ENCODE measurements around the gene IMPACT.

Gene IMPACT

DNA sequence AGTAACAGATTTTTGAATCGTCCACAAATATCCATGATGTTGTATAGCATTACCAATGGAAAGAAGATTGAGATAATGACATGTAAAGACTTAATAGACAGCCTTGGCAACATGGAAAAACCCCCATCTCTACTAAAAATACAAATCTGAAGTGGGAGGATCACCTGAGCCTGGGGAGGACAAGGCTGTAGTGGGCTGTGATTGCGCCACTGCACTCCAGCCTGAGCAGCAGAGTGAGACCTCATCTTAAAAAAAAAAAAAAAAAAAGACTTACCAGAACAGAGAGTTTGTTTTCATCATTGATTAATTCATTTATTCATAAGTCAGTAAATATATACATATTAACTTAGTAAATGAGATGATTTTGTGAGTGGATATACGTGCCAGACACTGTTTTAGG, 21.9 kb upstream of the IMPACT start:
- H3K4me3 Mint-ChIP-seq = no peak overlapping the region
- no peaks in the 10 kb centered on the region for H3K9me3 Mint-ChIP-seq (ENCODE audit: low read depth)
- peaks cover 38% of the 10 kb centered on the region for H3K27me3 Mint-ChIP-seq
- peaks cover 4% of the 10 kb centered on the region for H3K36me3 Mint-ChIP-seq
- peaks cover 3% of the 10 kb centered on the region for H3K4me1 Mint-ChIP-seq (ENCODE audit: low read depth)
- H3K27ac Mint-ChIP-seq = no peak overlapping the region

DNA sequence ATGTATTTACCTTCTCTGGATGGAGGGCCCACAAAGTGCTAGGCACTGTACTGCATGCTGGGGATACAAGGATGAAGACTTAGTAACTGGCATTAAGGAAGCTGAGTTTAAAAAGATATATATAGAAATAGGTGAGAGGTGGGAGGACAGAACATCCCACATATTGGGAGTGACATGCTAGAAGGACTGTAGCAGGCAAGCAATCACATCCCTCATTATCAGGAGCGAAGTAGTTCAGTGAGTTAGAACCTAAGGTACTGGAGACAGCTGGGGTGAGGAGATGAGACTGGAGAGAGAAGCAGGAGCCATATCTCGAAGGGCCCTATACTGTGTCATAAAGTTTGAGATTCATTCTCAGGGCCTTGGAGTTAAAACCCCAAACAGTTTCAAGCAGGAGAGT, 18.0 kb upstream of the IMPACT start:
- Mint-ChIP-seq H3K4me3 (no peak overlapping the region), H3K9me3 (ENCODE audit: low read depth) (peaks cover 6% of the 10 kb centered on the region), H3K36me3 (peaks cover 9% of the 10 kb centered on the region), H3K27ac (no peak overlapping the region), H3K4me1 (ENCODE audit: low read depth) (peaks cover 9% of the 10 kb centered on the region), H3K27me3 (peaks cover 41% of the 10 kb centered on the region)

DNA sequence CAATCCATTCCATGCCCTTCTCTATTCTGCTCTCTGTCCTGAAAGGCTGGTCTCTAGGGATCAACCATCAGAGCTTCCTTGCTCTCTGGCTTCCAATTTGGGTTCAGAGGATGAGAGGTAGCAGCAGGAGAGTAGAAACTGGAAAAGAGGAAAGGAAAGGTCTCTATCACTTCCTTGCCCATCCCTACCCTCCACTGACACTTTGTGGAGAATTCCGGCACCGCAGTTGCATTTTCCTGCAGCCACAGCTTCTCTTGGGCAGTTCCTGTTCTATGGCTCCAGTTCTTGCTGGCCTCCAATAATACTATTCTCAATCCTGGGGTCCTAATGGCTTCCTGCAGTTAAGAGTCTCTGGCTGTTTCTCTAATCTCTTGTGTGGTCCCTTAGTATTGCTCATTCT, 13.3 kb upstream of the IMPACT start:
- H3K4me3 Mint-ChIP-seq = no peak overlapping the region
- peaks cover 11% of the 10 kb centered on the region for H3K4me1 Mint-ChIP-seq (ENCODE audit: low read depth)
- H3K36me3 Mint-ChIP-seq = peaks cover 8% of the 10 kb centered on the region
- peaks cover 21% of the 10 kb centered on the region for H3K27me3 Mint-ChIP-seq
- H3K27ac Mint-ChIP-seq = no peak overlapping the region
- H3K9me3 Mint-ChIP-seq (ENCODE audit: low read depth) = peaks cover 6% of the 10 kb centered on the region

DNA sequence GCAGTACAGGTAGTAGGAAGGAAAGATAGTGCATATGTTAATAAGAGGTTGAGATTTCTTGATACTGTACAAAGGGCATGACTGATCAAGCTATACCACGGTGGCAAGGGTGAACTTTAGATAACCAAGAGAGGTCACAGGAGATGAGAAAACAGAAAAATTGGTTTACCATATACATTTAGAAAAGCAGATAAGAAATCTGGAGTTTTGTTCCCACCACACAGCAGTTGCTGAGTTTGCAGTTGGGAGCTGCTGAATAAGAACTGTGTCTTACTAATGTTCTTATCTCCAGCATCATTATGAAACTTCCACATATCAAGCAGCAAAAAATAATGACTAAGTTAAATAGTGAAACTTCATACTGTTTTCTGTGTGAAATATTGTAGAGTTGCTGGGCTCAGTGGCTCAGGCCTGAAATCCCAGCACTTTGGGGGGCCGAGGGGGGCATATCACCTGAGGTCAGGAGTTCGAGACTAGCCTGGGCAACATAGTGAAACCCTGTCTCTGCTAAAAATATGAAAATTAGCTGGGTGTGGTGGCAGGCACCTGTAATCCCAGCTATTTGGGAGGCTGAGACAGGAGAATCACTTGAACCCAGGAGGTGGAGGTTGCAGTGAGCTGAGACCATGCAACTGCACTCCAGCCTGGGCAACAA, 12.0 kb upstream of the IMPACT start:
- Mint-ChIP-seq H3K27me3 (peaks cover 22% of the 10 kb centered on the region), H3K4me1 (ENCODE audit: low read depth) (peaks cover 11% of the 10 kb centered on the region), H3K27ac (no peak overlapping the region), H3K9me3 (ENCODE audit: low read depth) (peaks cover 6% of the 10 kb centered on the region), H3K4me3 (no peak overlapping the region), H3K36me3 (peaks cover 8% of the 10 kb centered on the region)

DNA sequence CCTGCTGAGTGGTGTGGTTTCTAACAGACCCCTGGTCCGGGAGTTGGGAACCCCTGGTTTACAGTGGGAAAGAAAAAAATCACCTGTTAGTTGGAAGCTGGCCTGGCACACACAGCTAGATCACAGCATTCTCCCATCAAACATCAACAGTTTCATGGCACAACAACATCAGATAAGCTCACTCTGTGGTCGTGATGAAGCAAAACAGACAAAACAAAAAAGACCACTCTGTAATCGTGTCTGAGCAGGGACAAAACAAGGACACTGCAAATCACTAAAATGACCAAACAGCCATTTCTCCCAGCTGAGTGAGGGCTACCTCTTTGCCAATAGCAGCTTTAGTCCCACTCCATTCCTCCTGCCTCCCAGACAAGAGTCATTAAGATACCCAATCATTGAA, 9.0 kb upstream of the IMPACT start:
- H3K4me3 Mint-ChIP-seq = no peak overlapping the region
- H3K9me3 Mint-ChIP-seq (ENCODE audit: low read depth) = peaks cover 6% of the 10 kb centered on the region
- H3K27me3 Mint-ChIP-seq = peaks cover 23% of the 10 kb centered on the region
- H3K36me3 Mint-ChIP-seq = peaks cover 6% of the 10 kb centered on the region
- peaks cover 10% of the 10 kb centered on the region for H3K4me1 Mint-ChIP-seq (ENCODE audit: low read depth)
- H3K27ac Mint-ChIP-seq = no peak overlapping the region

DNA sequence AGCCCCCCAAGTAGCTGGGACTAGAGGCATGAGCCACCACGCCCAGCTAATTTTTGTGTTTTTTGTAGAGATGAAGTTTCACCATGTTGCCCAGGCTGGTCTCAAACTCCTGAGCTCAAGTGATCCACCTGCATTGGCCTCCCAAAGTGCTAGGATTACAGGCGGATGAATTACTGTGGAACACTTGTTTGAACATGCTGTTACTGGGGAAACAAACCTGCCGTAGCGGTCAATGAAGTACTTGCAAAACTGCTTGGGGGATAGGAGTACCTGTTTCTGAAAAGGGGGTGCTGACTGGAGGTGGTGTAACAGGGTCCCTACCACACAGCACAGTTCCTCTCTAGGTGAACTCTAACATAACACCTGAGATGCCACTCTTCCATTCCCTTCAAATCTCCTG, 5.9 kb upstream of the IMPACT start:
- H3K9me3 Mint-ChIP-seq (ENCODE audit: low read depth) = peaks cover 2% of the 10 kb centered on the region
- no peak overlapping the region for H3K27ac Mint-ChIP-seq
- peaks cover 13% of the 10 kb centered on the region for H3K36me3 Mint-ChIP-seq
- peaks cover 1% of the 10 kb centered on the region for H3K4me1 Mint-ChIP-seq (ENCODE audit: low read depth)
- no peak overlapping the region for H3K4me3 Mint-ChIP-seq
- peaks cover 35% of the 10 kb centered on the region for H3K27me3 Mint-ChIP-seq

DNA sequence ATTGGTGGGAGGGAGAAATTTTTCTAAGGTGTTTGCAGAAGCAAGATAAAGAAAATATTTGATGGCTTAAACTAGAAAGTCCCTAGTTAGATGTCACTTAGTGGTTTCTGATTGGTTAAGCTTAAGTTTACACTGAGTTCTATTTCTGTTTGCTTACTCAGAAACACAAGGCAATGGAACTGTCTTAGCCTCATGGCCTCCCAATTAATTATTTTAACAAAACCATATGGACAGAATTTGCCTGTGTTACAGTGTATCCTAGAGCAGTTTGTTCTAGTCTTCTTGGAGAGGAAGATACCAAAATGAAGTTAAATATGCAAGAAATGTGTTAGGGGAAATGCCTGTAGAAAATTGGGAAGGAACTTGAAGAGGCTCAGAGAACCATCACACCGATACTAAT, 4.6 kb upstream of the IMPACT start:
- H3K4me3 Mint-ChIP-seq = no peak overlapping the region
- peaks cover 35% of the 10 kb centered on the region for H3K27me3 Mint-ChIP-seq
- H3K36me3 Mint-ChIP-seq = peaks cover 19% of the 10 kb centered on the region
- H3K27ac Mint-ChIP-seq = no peak overlapping the region
- H3K9me3 Mint-ChIP-seq (ENCODE audit: low read depth) = peaks cover 4% of the 10 kb centered on the region
- peaks cover 7% of the 10 kb centered on the region for H3K4me1 Mint-ChIP-seq (ENCODE audit: low read depth)

DNA sequence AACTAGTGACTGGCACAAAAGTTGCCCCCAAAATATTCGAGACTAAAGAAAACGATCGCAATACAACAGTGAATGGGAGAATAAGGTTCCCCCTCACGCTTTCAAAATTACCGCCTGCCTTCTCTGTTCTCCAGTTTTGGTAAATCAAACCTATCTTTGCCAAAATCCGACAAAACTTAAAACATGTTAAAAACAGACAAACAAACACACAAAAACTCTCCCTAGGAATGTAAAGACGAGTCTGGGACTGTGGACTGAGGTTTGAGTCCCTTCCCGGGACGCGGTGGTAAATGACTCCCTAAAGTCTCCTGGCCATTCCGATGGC, 435 bp upstream of the IMPACT start:
- Mint-ChIP-seq H3K27ac (peak overlapping the region; percentile 72), H3K9me3 (ENCODE audit: low read depth) (peaks cover 4% of the 10 kb centered on the region), H3K4me3 (peak overlapping the region; percentile 78), H3K27me3 (peaks cover 19% of the 10 kb centered on the region), H3K4me1 (ENCODE audit: low read depth) (peaks cover 19% of the 10 kb centered on the region), H3K36me3 (peaks cover 25% of the 10 kb centered on the region)

DNA sequence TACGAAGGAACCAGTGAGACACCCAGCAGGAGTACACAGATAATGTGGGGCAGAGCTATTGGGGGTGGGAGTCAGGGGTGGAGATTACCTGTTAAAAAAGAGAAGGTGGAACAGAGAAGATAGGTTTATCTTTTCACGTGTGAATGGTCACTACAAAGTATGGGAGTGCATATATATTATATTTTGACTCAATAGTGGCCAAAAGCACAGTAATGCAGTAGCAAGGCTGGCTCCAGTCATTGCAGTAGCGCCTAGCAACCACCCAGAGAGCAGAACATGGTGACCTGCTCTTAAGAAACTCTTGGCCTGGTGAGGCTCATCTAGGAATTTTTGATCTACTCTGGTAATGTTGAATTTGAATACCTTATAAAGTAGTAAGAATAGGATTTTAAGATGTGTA, 1.0 kb downstream of the IMPACT start:
- Mint-ChIP-seq H3K27me3 (peaks cover 15% of the 10 kb centered on the region), H3K27ac (peak overlapping the region; percentile 89), H3K9me3 (ENCODE audit: low read depth) (peaks cover 4% of the 10 kb centered on the region), H3K36me3 (peaks cover 30% of the 10 kb centered on the region), H3K4me3 (peak overlapping the region; percentile 88), H3K4me1 (ENCODE audit: low read depth) (peaks cover 19% of the 10 kb centered on the region)

DNA sequence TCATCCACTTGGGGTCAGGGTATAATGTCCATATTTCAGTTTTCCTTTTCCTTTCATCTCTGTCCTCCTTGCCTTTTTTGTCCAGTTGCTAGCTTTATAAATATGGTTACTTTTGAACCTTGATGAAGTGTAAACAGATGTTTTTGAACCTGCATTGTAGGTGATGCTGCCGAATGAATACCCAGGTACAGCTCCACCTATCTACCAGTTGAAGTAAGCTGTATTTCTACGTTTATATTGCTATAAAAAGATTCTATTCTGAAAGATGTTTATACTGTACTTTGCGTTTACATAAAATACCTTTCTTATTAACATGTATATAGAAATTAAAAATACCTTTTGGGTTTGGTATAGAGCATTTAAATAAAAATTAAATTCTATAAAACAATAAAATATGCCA, 2.2 kb downstream of the IMPACT start:
- H3K9me3 Mint-ChIP-seq (ENCODE audit: low read depth) = peaks cover 4% of the 10 kb centered on the region

DNA sequence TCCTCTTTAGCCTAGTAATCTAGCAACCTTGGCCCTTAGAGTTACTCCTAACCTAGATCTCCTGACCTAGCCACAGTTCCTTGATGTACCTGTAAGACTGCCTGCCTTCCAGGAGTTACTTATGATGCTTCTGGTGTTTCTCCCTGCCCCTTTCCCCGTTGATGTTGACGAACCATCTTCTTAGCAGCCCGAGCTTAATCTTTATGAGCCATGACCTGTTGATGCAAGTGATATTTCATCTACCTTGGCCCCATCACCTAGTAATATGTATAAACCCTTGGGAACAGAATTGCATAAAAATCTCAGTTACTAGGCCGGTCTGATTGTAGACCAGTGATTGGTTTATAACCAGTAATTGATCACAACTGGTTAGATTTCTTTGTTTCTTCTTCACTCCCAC, 2.7 kb downstream of the IMPACT start:
- Mint-ChIP-seq H3K27me3 (peaks cover 2% of the 10 kb centered on the region), H3K27ac (no peak overlapping the region), H3K36me3 (peaks cover 22% of the 10 kb centered on the region), H3K4me1 (ENCODE audit: low read depth) (peaks cover 19% of the 10 kb centered on the region), H3K4me3 (no peak overlapping the region), H3K9me3 (ENCODE audit: low read depth) (peaks cover 4% of the 10 kb centered on the region)

More for the DNA sequence above, 2.2 kb downstream of the IMPACT start:
- Mint-ChIP-seq H3K4me3 (no peak overlapping the region), H3K27ac (no peak overlapping the region), H3K4me1 (ENCODE audit: low read depth) (peaks cover 19% of the 10 kb centered on the region), H3K27me3 (peaks cover 5% of the 10 kb centered on the region), H3K36me3 (peaks cover 25% of the 10 kb centered on the region)

DNA sequence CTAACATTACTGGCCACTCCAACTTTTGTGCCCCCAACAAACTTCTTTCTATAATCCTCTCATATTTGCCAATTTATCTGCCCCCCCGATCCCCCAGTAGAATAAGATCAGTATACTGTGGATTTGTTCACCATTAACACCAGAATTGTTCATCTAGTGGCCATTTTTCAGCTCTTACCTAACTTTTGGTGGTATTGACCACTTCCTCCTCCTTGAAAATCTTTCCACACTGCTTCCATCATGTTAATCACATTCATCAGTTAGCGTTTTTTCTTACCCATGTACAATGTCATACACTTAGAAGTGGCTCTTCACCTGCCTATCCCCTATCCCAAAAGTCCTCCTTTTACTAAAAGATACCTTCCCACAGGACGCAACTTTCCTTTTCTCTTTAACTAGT, 6.1 kb downstream of the IMPACT start:
- Mint-ChIP-seq H3K27ac (no peak overlapping the region), H3K36me3 (peaks cover 20% of the 10 kb centered on the region), H3K4me1 (ENCODE audit: low read depth) (peaks cover 13% of the 10 kb centered on the region), H3K4me3 (no peak overlapping the region), H3K27me3 (no peaks in the 10 kb centered on the region), H3K9me3 (ENCODE audit: low read depth) (no peaks in the 10 kb centered on the region)

DNA sequence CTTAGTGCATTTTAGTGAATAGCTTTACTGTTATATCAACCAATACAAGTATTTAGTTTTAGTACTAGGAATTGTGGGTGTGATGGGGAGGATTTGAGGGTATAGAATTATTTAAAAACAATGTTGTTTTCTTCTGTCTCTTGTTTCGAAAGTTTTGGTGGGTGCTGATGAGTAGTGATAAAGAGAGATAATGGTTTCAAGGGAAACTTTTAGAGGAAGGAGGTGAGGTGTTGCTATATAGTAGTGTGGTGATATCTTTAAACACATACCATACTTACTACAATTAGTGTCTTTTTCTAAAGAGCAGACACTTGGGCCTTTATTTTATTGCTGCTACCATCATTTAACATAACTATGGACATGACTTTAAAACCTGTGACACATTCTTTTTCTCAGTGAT, 10.5 kb downstream of the IMPACT start:
- H3K27ac Mint-ChIP-seq = no peak overlapping the region
- H3K9me3 Mint-ChIP-seq (ENCODE audit: low read depth) = no peaks in the 10 kb centered on the region
- peaks cover 5% of the 10 kb centered on the region for H3K4me1 Mint-ChIP-seq (ENCODE audit: low read depth)
- H3K36me3 Mint-ChIP-seq = peaks cover 36% of the 10 kb centered on the region
- no peak overlapping the region for H3K4me3 Mint-ChIP-seq
- H3K27me3 Mint-ChIP-seq = no peaks in the 10 kb centered on the region

DNA sequence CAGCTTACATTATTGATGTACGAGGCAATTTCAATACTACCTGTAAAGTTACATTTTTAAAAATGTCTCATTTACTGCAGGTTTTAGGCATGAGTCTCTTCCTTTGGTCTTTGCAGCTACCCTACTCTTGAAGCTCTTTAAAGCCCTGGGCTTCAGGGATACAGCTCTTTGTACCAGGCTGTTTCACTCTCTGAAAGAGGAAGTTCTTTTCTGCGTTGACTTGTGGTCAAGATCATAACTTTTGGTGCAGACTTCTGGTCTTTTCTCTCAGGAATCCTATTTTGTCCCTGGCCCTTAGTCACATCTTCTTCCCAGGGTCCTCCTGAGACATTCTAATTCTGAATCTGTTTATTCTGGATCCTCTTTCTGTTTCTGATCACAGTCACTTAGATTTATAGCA, 17.4 kb downstream of the IMPACT start:
- no peaks in the 10 kb centered on the region for H3K27me3 Mint-ChIP-seq
- H3K36me3 Mint-ChIP-seq = peaks cover 45% of the 10 kb centered on the region
- H3K4me1 Mint-ChIP-seq (ENCODE audit: low read depth) = peaks cover 2% of the 10 kb centered on the region

DNA sequence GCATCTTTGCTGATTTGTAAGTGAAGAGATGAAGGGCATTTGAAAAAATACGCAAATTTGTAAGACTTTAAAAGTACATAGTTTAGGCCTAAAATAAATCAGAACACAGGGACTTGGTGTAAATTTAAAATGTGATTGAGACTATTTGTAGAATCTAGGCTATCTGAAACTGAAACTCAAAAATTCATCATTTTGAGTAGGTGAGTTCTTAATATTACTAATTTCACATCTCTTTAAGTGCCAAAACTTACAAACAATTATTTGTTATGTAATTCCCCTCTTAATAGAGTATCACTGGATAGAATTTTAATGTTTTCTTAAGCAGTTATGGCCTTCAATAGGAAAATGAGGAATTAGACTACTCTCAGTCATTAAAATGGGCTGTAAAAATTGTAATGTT, 20.0 kb downstream of the IMPACT start:
- Mint-ChIP-seq H3K27ac (no peak overlapping the region), H3K36me3 (peaks cover 40% of the 10 kb centered on the region), H3K4me1 (ENCODE audit: low read depth) (peaks cover 2% of the 10 kb centered on the region), H3K4me3 (no peak overlapping the region), H3K27me3 (no peaks in the 10 kb centered on the region), H3K9me3 (ENCODE audit: low read depth) (no peaks in the 10 kb centered on the region)

More for the DNA sequence above, 17.4 kb downstream of the IMPACT start:
- Mint-ChIP-seq H3K4me3 (no peak overlapping the region), H3K9me3 (ENCODE audit: low read depth) (no peaks in the 10 kb centered on the region), H3K27ac (no peak overlapping the region)

DNA sequence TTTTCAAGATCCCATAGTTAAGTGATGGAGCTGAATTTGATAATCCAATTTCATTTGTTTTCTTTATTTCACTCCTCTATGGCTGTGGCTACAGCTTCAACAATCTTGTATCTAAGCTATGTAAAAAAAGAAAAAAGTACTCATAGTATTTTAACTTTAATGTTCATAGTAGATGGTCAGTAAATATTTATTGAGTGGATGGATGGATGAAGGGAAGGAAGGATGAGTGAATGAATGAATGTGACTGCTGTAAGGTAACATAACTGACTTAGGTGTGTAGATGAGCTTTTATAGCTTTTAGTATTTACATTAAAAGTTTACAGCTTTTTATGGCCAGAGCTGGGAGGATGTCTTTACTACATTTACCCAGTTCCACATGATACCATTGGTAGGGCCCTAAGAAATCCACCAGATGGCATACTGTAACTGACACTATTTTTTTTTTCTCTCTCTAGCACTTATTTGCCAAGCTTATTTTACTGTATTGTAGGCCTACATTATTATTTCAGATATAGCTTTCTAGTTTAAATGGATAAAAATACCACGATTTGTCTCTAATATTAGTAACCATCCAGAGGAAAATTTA, 20.6 kb downstream of the IMPACT start:
- H3K36me3 Mint-ChIP-seq = peaks cover 39% of the 10 kb centered on the region
- no peak overlapping the region for H3K4me3 Mint-ChIP-seq
- H3K9me3 Mint-ChIP-seq (ENCODE audit: low read depth) = no peaks in the 10 kb centered on the region
- no peaks in the 10 kb centered on the region for H3K27me3 Mint-ChIP-seq
- H3K27ac Mint-ChIP-seq = no peak overlapping the region
- peaks cover 2% of the 10 kb centered on the region for H3K4me1 Mint-ChIP-seq (ENCODE audit: low read depth)
